Panc1 (cell line): ENCODE measurements around the gene FSD1.

Source experiments
- POLR2AphosphoS5 ChIP-seq: IDR thresholded peaks from 2 replicates; pipeline ENCODE4 v1.6.1; 2012; ENCODE audit warnings: mild to moderate bottlenecking, low read depth, low read length, moderate library complexity
- SIN3A ChIP-seq: IDR thresholded peaks from 2 replicates; pipeline ENCODE4 v1.6.1; 2012; ENCODE audit warnings: low read depth, mild to moderate bottlenecking, low read length, moderate library complexity, borderline replicate concordance; ENCODE audit not compliant: insufficient read depth
- TCF7L2 ChIP-seq: IDR thresholded peaks from 2 replicates; pipeline ENCODE4 v1.6.1; 2011; ENCODE audit warnings: mild to moderate bottlenecking, low read depth, low read length, inconsistent platforms
- TF ChIP-seq, protein P1 (sequence below): fragments of 450-650 bp; IDR thresholded peaks from 2 replicates; pipeline ENCODE4 v1.5.1; 2017; ENCODE audit warnings: mild to moderate bottlenecking
- TF ChIP-seq, protein P2 (sequence below), 2 experiments: IDR thresholded peaks; 2 replicates each; pipeline ENCODE4 v1.6.1; 2011 to 2012; ENCODE audit warnings: low read depth in 2 of 2, control low read depth in 1 of 2, low read length in 1 of 2, mild to moderate bottlenecking in 1 of 2, moderate library complexity in 1 of 2; ENCODE audit not compliant: insufficient read depth in 1 of 2

DNA sequence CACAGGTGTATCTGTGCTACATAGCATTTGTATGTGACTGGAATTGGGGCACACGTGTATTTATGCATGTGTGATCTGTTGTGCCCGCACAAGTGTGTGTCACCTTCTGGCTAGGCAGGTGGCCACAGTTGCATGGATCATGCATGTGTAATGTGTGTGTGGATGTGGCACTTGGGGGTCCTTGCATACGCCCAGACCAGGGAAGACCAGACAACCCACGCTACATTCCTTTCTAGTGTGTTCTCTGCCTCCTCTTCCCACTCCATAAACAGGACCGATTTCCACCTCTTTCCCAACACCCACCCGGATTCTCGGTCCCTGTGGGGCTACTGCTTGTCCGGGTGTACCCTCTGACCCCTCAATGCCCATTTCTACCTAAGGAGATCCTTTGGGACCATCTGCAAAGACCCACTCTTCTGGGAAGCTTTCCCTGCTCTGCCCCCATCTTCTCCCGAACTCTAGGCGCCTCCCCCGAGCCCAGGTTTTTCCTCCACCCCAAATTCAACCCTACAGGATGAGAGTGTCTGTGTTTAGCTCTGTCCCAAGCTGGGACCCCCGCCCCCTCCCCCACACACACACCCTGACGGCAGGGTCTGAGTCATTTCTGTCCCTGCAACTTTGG is 21.9 kb downstream of the FSD1 start:
- TF ChIP-seq POLR2AphosphoS5 (no peak), SIN3A (no peak), TCF7L2 (no peak)
- TF ChIP-seq, protein P1, sequence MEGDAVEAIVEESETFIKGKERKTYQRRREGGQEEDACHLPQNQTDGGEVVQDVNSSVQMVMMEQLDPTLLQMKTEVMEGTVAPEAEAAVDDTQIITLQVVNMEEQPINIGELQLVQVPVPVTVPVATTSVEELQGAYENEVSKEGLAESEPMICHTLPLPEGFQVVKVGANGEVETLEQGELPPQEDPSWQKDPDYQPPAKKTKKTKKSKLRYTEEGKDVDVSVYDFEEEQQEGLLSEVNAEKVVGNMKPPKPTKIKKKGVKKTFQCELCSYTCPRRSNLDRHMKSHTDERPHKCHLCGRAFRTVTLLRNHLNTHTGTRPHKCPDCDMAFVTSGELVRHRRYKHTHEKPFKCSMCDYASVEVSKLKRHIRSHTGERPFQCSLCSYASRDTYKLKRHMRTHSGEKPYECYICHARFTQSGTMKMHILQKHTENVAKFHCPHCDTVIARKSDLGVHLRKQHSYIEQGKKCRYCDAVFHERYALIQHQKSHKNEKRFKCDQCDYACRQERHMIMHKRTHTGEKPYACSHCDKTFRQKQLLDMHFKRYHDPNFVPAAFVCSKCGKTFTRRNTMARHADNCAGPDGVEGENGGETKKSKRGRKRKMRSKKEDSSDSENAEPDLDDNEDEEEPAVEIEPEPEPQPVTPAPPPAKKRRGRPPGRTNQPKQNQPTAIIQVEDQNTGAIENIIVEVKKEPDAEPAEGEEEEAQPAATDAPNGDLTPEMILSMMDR = no peak
- TF ChIP-seq, protein P2, sequence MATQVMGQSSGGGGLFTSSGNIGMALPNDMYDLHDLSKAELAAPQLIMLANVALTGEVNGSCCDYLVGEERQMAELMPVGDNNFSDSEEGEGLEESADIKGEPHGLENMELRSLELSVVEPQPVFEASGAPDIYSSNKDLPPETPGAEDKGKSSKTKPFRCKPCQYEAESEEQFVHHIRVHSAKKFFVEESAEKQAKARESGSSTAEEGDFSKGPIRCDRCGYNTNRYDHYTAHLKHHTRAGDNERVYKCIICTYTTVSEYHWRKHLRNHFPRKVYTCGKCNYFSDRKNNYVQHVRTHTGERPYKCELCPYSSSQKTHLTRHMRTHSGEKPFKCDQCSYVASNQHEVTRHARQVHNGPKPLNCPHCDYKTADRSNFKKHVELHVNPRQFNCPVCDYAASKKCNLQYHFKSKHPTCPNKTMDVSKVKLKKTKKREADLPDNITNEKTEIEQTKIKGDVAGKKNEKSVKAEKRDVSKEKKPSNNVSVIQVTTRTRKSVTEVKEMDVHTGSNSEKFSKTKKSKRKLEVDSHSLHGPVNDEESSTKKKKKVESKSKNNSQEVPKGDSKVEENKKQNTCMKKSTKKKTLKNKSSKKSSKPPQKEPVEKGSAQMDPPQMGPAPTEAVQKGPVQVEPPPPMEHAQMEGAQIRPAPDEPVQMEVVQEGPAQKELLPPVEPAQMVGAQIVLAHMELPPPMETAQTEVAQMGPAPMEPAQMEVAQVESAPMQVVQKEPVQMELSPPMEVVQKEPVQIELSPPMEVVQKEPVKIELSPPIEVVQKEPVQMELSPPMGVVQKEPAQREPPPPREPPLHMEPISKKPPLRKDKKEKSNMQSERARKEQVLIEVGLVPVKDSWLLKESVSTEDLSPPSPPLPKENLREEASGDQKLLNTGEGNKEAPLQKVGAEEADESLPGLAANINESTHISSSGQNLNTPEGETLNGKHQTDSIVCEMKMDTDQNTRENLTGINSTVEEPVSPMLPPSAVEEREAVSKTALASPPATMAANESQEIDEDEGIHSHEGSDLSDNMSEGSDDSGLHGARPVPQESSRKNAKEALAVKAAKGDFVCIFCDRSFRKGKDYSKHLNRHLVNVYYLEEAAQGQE (IDR thresholded peaks at IDR 0.05; ENCODE audit: insufficient read depth in 1 of 2, low read depth in 2 of 2, low read length in 1 of 2) = no peak
